Measurements from ENCODE around the gene REX1BD.

GRCh38 chr19:18603255-18603957 lies 14.8 kb downstream of the REX1BD start:
- TF ChIP-seq ZNF70 (CRISPR knock-in tag; IDR thresholded peaks at IDR 0.05) (no peak), ESRRG (CRISPR knock-in tag; IDR thresholded peaks at IDR 0.05) (no peak), SNAI2 (CRISPR knock-in tag; IDR thresholded peaks at IDR 0.05) (no peak), RARB (CRISPR knock-in tag; IDR thresholded peaks at IDR 0.05) (no peak), ZFP30 (CRISPR knock-in tag; IDR thresholded peaks at IDR 0.05) (no peak), PATZ1 (CRISPR knock-in tag; IDR thresholded peaks at IDR 0.05; ENCODE audit: borderline replicate concordance) (no peak), CSRNP3 (CRISPR knock-in tag; IDR thresholded peaks at IDR 0.05) (no peak), OSR1 (CRISPR knock-in tag; IDR thresholded peaks at IDR 0.05) (no peak), ZC3H10 (CRISPR knock-in tag; IDR thresholded peaks at IDR 0.05) (no peak), TSHZ2 (CRISPR knock-in tag; IDR thresholded peaks at IDR 0.05) (no peak), BACH2 (CRISPR knock-in tag; IDR thresholded peaks at IDR 0.05; ENCODE audit: borderline replicate concordance) (no peak), PPARA (CRISPR knock-in tag; IDR thresholded peaks at IDR 0.05; ENCODE audit: borderline replicate concordance) (no peak)
